ENCODE results near the gene CEP41. TPM values are rescaled to one million over a fixed set of nuclear protein-coding genes. Genes with fewer than 3 reads are reported as not detected.

The CEP41 gene
- total RNA-seq, 2 experiments from 2014 or later, result 3.3 to 4.8 TPM

DNA sequence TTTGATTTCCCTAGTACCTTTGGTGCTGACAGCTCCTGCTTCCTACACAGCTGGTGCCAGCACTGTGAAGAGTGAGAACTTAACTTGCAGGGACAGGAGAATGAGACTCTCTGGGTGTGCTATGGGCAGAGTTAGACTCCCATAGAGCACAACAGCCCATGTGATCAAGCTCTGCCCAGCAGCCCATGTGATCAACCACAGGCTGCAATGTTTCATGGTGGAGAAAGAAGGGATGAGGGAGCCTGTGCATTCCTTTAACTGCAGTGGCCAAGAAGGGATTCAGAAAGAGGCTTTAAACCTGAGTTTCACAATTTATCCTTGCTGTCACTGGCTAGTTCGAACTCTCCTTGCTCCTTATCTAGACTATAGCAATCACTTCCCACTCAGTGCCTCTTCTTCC is 41.1 kb upstream of the CEP41 start:
- Histone ChIP-seq H3K36me3 (ENCODE audit: insufficient read depth, low read length) (no peaks in the 10 kb centered on the region), H3K4me3 (ENCODE audit: low read length) (no peak overlapping the region), H3K27me3 (ENCODE audit: control insufficient read depth in 1 of 2, insufficient read depth in 2 of 2, low read length in 2 of 2) (peaks cover 17% of the 10 kb centered on the region in 2 experiments), H3K9me3 (ENCODE audit: control insufficient read depth in 1 of 2, insufficient read depth in 1 of 2, low read length in 2 of 2) (no peaks in the 10 kb centered on the region), H3K27ac (ENCODE audit: low read depth in 1 of 2, low read length in 2 of 2) (no peak overlapping the region), H3K4me1 (ENCODE audit: insufficient read depth, low read length) (peaks cover 14% of the 10 kb centered on the region)
- DNase-seq, result no peak
- ATAC-seq (ENCODE audit: poor library complexity), result no peak
- ChIA-PET CTCF (no interaction called here), POLR2A (no interaction called here)
- Mint-ChIP-seq H3K4me3 (no peak overlapping the region), H3K4me1 (ENCODE audit: low read depth) (peaks cover 17% of the 10 kb centered on the region), H3K27ac (no peak overlapping the region), H3K27me3 (peaks cover 36% of the 10 kb centered on the region), H3K36me3 (ENCODE audit: low read depth) (no peaks in the 10 kb centered on the region), H3K9me3 (no peaks in the 10 kb centered on the region)
- TF ChIP-seq CTCF (IDR thresholded peaks at IDR 0.05), result no peak
- intact Hi-C loops (cut with DNase I, micrococcal nuclease), result loop anchor here (10.0 kb wide), 2 partner anchors 237 to 273 kb away; no protein-coding TSS in a partner anchor

GRCh38 chr7:130479716-130480400 is 39.0 kb upstream of the CEP41 start:
- H3K9me3 ChIP-seq (ENCODE audit: control insufficient read depth in 1 of 2, insufficient read depth in 1 of 2, low read length in 2 of 2), result no peaks in the 10 kb centered on the region
- DNase-seq (no peak), ATAC-seq (ENCODE audit: poor library complexity) (no peak)
- no peak overlapping the region for H3K27ac ChIP-seq (ENCODE audit: low read depth in 1 of 2, low read length in 2 of 2)
- ChIA-PET CTCF (no interaction called here), POLR2A (no interaction called here)
- H3K27me3 ChIP-seq (ENCODE audit: control insufficient read depth in 1 of 2, insufficient read depth in 2 of 2, low read length in 2 of 2), result peaks cover 12 to 17% of the 10 kb centered on the region in 2 experiments
- no peak overlapping the region for H3K4me3 ChIP-seq (ENCODE audit: low read length)
- H3K4me1 Mint-ChIP-seq (ENCODE audit: low read depth), result peaks cover 8% of the 10 kb centered on the region
- H3K36me3 ChIP-seq (ENCODE audit: insufficient read depth, low read length), result no peaks in the 10 kb centered on the region
- H3K4me3 Mint-ChIP-seq, result no peak overlapping the region
- peaks cover 20% of the 10 kb centered on the region for H3K27me3 Mint-ChIP-seq
- H3K4me1 ChIP-seq (ENCODE audit: insufficient read depth, low read length), result no peaks in the 10 kb centered on the region
- intact Hi-C loops (cut with DNase I, micrococcal nuclease), result loop anchor here (10.0 kb wide), 2 partner anchors 235 to 275 kb away; no protein-coding TSS in a partner anchor
- no peak for TF ChIP-seq CTCF (IDR thresholded peaks at IDR 0.05)
- no peak overlapping the region for H3K27ac Mint-ChIP-seq
- no peaks in the 10 kb centered on the region for H3K36me3 Mint-ChIP-seq (ENCODE audit: low read depth)
- H3K9me3 Mint-ChIP-seq, result no peaks in the 10 kb centered on the region

DNA sequence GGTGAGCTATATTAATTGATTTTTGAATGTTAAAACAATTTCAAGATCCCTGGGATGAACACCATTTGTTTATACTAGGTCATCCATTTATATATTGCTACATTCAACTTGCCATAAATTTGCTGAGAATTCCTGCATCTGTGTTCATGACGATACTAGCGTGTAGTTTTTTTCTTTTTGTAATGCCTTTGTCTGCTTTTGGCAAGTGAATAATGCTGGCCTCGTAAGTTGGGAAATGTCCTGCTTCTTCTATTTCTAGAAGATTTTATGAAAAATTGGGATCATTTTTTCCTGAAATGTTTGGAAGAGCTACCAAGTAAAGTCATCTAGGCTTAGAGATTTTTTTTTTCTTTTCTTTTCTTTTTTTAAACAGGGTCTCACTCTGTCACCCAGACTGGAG is 38.2 kb upstream of the CEP41 start:
- intact Hi-C loops (cut with DNase I, micrococcal nuclease), result no loop called here
- H3K27me3 Mint-ChIP-seq, result peaks cover 15% of the 10 kb centered on the region
- no peak overlapping the region for H3K4me3 Mint-ChIP-seq
- H3K4me1 ChIP-seq (ENCODE audit: insufficient read depth, low read length), result no peaks in the 10 kb centered on the region
- no peak for ATAC-seq (ENCODE audit: poor library complexity)
- H3K27ac Mint-ChIP-seq, result no peak overlapping the region
- TF ChIP-seq CTCF (IDR thresholded peaks at IDR 0.05), result no peak
- H3K36me3 ChIP-seq (ENCODE audit: insufficient read depth, low read length), result no peaks in the 10 kb centered on the region
- no peaks in the 10 kb centered on the region for H3K9me3 ChIP-seq (ENCODE audit: control insufficient read depth in 1 of 2, insufficient read depth in 1 of 2, low read length in 2 of 2)
- H3K36me3 Mint-ChIP-seq (ENCODE audit: low read depth), result no peaks in the 10 kb centered on the region
- DNase-seq, result no peak
- ChIA-PET POLR2A (no interaction called here), CTCF (no interaction called here)
- no peaks in the 10 kb centered on the region for H3K9me3 Mint-ChIP-seq
- H3K4me3 ChIP-seq (ENCODE audit: low read length), result no peak overlapping the region
- H3K27me3 ChIP-seq (ENCODE audit: control insufficient read depth in 1 of 2, insufficient read depth in 2 of 2, low read length in 2 of 2), result peaks cover 8 to 17% of the 10 kb centered on the region in 2 experiments
- no peak overlapping the region for H3K27ac ChIP-seq (ENCODE audit: low read depth in 1 of 2, low read length in 2 of 2)
- H3K4me1 Mint-ChIP-seq (ENCODE audit: low read depth), result peaks cover 5% of the 10 kb centered on the region
